Mononuclear cell (primary cell): ENCODE results near the gene TNFSF12. TPM values are rescaled to one million over a fixed set of nuclear protein-coding genes. Genes with fewer than 3 reads are reported as not detected.

Experiments
- H3K27me3 ChIP-seq: 2 replicates; pipeline ENCODE4 v1.6.0; 2011; ENCODE audit warnings: low read length, control low read depth; ENCODE audit not compliant: insufficient read depth
- H3K4me1 ChIP-seq: 2 replicates; pipeline ENCODE4 v1.5.1; 2011; ENCODE audit warnings: mild to moderate bottlenecking, low read length, control low read depth; ENCODE audit not compliant: insufficient read depth
- H3K4me3 ChIP-seq: 2 replicates; pipeline ENCODE4 v1.5.1; 2011; ENCODE audit warnings: mild to moderate bottlenecking, low read length, moderate library complexity
- H3K9me3 ChIP-seq: 2 replicates; pipeline ENCODE4 v1.5.1; 2011; ENCODE audit warnings: low read depth, mild to moderate bottlenecking, control low read depth, low read length
- total RNA-seq: library from RNA; depleted of rRNA; stranded (reverse); fragments of >200 nt; gene quantifications from one replicate; pipeline ENCODE4 v1.2.3, GENCODE V29; 2012

Gene TNFSF12
- total RNA-seq, 1 donor = 14.4 TPM

DNA sequence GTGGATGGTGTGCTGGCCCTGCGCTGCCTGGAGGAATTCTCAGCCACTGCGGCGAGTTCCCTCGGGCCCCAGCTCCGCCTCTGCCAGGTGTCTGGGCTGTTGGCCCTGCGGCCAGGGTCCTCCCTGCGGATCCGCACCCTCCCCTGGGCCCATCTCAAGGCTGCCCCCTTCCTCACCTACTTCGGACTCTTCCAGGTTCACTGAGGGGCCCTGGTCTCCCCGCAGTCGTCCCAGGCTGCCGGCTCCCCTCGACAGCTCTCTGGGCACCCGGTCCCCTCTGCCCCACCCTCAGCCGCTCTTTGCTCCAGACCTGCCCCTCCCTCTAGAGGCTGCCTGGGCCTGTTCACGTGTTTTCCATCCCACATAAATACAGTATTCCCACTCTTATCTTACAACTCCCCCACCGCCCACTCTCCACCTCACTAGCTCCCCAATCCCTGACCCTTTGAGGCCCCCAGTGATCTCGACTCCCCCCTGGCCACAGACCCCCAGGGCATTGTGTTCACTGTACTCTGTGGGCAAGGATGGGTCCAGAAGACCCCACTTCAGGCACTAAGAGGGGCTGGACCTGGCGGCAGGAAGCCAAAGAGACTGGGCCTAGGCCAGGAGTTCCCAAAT, 8.4 kb downstream of the TNFSF12 start:
- Histone ChIP-seq H3K4me3 (no peak overlapping the region), H3K9me3 (no peaks in the 10 kb centered on the region), H3K27me3 (no peaks in the 10 kb centered on the region), H3K4me1 (peaks cover 83% of the 10 kb centered on the region)

DNA sequence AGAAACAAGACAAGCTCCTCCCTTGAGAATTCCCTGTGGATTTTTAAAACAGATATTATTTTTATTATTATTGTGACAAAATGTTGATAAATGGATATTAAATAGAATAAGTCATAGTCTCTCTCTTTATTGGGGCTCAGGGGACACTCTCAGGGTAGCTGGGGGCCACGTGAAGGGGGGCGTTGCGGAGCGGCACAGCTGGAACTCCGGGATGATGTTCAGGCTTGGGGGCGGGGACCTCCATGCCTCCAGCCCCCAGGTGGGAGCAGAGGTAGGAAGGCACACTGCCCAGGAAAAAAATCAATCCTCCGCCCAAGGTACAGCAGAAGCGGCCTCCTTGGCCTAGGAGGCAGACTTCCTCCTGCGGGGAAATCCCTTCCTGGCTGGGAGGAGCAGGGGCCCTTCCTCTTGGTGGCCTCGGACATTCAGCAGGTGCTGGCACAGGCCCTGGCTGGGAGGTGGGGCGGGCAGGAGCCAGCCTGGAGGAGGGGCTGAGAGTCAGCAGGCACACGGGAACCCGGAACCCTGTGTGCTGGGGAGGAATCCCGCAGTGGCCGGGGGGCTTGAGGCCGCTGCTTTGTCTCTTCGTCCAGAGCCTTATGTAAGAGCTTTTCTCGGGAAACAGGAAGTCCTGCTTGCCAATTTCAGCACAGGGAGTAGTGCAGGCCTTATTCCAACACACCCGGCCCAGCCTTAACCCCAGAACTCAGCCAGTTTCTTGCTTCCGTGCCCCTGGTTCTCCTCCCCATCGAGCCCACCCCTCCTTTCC, 9.1 kb downstream of the TNFSF12 start:
- peaks cover 84% of the 10 kb centered on the region for H3K4me1 ChIP-seq

DNA sequence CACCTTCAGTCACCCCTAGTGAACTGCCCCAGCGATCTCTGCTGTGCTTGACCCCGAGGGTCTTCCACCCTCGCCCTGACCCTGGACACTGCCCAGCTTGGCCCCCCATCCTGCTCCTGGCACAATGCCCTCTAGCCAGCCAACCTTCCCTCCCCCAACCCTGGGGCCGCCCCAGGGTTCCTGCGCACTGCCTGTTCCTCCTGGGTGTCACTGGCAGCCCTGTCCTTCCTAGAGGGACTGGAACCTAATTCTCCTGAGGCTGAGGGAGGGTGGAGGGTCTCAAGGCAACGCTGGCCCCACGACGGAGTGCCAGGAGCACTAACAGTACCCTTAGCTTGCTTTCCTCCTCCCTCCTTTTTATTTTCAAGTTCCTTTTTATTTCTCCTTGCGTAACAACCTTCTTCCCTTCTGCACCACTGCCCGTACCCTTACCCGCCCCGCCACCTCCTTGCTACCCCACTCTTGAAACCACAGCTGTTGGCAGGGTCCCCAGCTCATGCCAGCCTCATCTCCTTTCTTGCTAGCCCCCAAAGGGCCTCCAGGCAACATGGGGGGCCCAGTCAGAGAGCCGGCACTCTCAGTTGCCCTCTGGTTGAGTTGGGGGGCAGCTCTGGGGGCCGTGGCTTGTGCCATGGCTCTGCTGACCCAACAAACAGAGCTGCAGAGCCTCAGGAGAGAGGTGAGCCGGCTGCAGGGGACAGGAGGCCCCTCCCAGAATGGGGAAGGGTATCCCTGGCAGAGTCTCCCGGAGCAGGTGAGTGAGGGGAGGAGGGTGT, 9.9 kb downstream of the TNFSF12 start, which contains the start of gene TNFSF13:
TNFSF13 (plus strand) TSS at position 207 of the 776 bp plus-strand sequence; CDS start at position 497, 290 bp downstream.
- Histone ChIP-seq H3K27me3 (no peaks in the 10 kb centered on the region), H3K4me3 (peak within 1 kb of the TSS; percentile 59), H3K4me1 (peaks cover 83% of the 10 kb centered on the region), H3K9me3 (no peaks in the 10 kb centered on the region)

More for the DNA sequence above, 9.1 kb downstream of the TNFSF12 start:
- no peaks in the 10 kb centered on the region for H3K27me3 ChIP-seq
- H3K9me3 ChIP-seq = no peaks in the 10 kb centered on the region
- peak overlapping the region; percentile 59 for H3K4me3 ChIP-seq

DNA sequence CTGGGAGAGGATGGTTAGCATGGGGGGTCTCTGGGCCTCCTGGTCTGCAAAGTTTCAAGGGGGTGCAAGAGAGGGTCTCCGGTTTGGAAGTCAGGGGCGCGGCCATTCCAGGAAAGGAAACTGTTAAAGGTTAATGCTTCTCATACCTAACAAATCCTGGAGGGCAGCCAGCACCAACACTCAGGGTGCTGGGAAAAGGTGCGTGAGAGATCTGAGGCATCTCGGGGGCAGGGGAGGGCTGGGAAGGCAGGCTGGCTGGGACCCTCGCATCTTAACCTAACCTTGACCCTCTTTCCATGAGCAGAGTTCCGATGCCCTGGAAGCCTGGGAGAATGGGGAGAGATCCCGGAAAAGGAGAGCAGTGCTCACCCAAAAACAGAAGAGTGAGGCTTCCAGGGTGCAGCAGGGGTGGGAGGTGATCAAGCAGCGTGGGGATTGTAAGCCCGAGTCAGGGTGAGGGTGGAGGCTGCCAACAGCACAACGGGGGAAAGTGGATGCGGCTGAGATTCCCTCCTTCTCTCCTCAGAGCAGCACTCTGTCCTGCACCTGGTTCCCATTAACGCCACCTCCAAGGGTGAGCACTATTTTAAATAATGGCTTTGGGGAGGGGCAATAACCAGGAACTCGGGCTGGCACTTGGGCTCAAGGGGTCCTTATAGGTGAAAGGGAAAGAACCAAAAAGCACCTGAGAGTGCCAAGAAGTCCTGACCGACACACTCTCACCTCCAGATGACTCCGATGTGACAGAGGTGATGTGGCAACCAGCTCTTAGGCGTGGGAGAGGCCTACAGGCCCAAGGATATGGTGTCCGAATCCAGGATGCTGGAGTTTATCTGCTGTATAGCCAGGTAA, 10.7 kb downstream of the TNFSF12 start:
- H3K4me3 ChIP-seq = peak overlapping the region; percentile 59
- no peaks in the 10 kb centered on the region for H3K9me3 ChIP-seq
- peaks cover 75% of the 10 kb centered on the region for H3K4me1 ChIP-seq
- H3K27me3 ChIP-seq = no peaks in the 10 kb centered on the region

DNA sequence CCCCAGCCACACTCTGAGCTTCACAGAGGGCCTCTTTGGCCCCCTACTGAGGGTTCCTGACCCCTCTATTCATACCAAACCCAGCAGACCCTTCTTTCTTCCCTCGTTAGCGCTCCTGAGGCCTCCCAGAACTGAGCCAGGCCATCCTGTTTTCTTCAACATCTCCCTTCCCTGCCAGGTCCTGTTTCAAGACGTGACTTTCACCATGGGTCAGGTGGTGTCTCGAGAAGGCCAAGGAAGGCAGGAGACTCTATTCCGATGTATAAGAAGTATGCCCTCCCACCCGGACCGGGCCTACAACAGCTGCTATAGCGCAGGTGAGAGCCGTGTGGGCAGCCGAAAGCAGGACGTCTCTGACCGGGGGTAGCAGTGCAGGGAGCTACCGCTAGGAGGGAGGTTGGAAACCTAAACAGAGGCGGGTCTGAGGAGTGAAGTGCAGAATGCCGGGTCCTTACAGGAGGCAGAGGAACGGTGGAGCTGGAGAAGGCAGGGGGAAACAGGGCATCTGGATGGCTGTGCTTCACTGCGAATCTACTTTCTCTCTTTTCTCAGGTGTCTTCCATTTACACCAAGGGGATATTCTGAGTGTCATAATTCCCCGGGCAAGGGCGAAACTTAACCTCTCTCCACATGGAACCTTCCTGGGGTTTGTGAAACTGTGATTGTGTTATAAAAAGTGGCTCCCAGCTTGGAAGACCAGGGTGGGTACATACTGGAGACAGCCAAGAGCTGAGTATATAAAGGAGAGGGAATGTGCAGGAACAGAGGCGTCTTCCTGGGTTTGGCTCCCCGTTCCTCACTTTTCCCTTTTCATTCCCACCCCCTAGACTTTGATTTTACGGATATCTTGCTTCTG, 11.5 kb downstream of the TNFSF12 start:
- H3K4me1 ChIP-seq = peaks cover 67% of the 10 kb centered on the region
- no peaks in the 10 kb centered on the region for H3K9me3 ChIP-seq
- peak overlapping the region; percentile 59 for H3K4me3 ChIP-seq
- no peaks in the 10 kb centered on the region for H3K27me3 ChIP-seq

DNA sequence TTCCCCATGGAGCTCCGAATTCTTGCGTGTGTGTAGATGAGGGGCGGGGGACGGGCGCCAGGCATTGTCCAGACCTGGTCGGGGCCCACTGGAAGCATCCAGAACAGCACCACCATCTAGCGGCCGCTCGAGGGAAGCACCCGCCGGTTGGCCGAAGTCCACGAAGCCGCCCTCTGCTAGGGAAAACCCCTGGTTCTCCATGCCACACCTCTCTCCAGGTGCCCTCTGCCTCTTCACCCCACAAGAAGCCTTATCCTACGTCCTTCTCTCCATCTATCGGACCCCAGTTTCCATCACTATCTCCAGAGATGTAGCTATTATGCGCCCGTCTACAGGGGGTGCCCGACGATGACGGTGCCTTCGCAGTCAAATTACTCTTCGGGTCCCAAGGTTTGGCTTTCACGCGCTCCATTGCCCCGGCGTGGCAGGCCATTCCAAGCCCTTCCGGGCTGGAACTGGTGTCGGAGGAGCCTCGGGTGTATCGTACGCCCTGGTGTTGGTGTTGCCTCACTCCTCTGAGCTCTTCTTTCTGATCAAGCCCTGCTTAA, 12.2 kb downstream of the TNFSF12 start:
- peak overlapping the region; percentile 59 for H3K4me3 ChIP-seq
- peaks cover 63% of the 10 kb centered on the region for H3K4me1 ChIP-seq
- H3K27me3 ChIP-seq = no peaks in the 10 kb centered on the region
- no peaks in the 10 kb centered on the region for H3K9me3 ChIP-seq

DNA sequence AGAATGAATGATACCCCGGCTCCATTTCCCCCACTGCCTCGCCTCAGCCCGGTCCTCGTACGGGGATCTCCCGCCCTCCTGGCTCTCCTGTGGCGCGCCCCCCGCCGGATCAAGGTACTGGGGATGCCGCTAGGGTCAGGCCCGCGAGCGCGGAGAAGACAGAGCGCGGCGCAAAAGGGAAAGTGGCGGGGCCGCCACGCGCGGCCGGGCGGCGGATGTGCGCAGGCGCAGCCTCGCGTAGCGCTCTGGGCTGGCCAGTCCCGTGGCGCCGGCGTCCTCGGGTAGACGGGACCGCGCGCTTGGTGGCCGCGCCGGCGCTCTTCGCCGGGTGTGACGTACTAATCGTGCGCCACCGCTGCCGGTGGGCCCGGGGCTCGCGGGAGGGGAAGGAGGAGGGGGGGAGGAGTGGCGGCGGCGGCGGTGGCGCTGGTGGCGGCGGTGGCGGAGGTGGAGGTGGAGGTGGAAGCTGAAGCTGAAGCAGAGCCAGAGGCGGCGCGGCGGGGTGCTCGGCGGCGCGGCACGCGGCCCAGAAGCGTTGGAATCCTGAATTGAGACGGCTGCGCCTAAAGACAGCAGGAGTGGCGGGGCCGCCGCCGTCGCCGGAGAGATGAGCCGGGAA, 12.8 kb downstream of the TNFSF12 start, which contains the start of gene SENP3:
SENP3 (plus strand) TSS at position 331 of the 619 bp plus-strand sequence. CDS start 1,158 bp downstream, outside the sequence.
- Histone ChIP-seq H3K4me3 (peak within 1 kb of the TSS; percentile 59), H3K4me1 (peaks cover 60% of the 10 kb centered on the region)

DNA sequence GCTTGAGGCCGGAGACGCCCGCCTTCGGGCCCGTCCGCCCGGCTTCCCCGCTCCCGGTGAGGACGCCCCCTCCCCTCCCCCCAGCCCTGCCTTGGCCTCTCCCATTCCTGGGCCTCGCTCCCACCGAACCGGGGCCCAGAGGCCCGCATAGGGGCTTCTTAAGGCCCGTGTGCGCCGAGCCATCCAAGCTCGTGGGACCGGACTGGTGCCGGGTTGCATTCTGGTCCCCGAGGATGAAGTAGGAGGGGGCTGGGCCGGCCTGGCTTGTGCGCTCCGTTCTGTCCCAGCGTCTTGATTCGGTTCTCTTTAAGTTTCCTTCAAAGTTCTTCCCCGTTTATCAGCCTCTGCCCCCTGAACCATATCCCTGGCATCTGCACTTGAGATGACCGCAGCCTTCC, 13.3 kb downstream of the TNFSF12 start:
- Histone ChIP-seq H3K27me3 (no peaks in the 10 kb centered on the region), H3K4me3 (peak overlapping the region; percentile 52), H3K9me3 (no peaks in the 10 kb centered on the region), H3K4me1 (peaks cover 55% of the 10 kb centered on the region)

More for the DNA sequence above, 12.8 kb downstream of the TNFSF12 start, which contains the start of gene SENP3:
- no peaks in the 10 kb centered on the region for H3K27me3 ChIP-seq
- no peaks in the 10 kb centered on the region for H3K9me3 ChIP-seq

DNA sequence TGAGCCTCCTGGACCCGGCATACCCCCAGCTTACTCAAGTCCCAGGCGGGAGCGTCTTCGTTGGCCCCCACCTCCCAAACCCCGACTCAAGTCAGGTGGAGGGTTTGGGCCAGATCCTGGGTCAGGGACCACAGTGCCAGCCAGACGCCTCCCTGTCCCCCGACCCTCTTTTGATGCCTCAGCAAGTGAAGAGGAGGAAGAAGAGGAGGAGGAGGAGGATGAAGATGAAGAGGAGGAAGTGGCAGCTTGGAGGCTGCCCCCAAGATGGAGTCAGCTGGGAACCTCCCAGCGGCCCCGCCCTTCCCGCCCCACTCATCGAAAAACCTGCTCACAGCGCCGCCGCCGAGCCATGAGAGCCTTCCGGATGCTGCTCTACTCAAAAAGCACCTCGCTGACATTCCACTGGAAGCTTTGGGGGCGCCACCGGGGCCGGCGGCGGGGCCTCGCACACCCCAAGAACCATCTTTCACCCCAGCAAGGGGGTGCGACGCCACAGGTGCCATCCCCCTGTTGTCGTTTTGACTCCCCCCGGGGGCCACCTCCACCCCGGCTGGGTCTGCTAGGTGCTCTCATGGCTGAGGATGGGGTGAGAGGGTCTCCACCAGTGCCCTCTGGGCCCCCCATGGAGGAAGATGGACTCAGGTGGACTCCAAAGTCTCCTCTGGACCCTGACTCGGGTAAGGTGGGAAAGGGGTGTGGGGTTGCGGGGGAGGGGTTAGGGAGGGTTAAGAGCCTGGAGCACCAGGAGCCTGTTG, 14.4 kb downstream of the TNFSF12 start:
- H3K4me1 ChIP-seq = peaks cover 44% of the 10 kb centered on the region
- no peaks in the 10 kb centered on the region for H3K27me3 ChIP-seq
- no peaks in the 10 kb centered on the region for H3K9me3 ChIP-seq
- H3K4me3 ChIP-seq = no peak overlapping the region

DNA sequence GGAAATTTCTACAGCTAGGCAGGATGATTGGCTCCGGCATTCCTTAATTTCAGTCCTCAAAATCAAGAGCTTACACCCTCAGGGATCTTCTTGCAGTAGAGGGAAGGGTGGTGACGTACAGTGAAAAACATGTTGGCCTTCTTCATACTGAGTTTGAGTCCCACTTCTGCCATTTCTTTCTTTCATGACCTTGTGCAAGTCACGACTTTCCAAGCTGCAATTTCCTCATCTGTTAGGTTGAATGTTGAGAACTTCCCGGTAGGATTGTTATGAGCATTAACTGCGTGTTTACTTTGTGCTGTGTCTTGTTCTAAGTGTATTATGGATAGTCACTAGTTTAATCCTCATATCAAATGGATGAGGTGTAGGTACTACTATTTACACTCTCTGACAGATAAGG, 20.7 kb downstream of the TNFSF12 start:
- no peaks in the 10 kb centered on the region for H3K9me3 ChIP-seq
- H3K4me1 ChIP-seq = peaks cover 18% of the 10 kb centered on the region
- H3K27me3 ChIP-seq = no peaks in the 10 kb centered on the region
- no peak overlapping the region for H3K4me3 ChIP-seq

DNA sequence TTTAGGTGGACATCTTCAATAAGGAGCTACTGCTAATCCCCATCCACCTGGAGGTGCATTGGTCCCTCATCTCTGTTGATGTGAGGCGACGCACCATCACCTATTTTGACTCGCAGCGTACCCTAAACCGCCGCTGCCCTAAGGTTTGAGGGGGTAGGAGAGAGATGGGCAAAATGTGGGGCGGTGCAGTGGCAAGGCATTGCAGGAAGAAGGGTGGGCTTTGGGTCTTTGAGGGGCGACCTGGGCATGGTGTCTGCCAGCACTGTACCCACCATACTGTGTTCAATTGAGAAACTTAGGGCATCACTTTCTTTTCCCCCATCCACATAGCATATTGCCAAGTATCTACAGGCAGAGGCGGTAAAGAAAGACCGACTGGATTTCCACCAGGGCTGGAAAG, 21.5 kb downstream of the TNFSF12 start:
- Histone ChIP-seq H3K9me3 (no peaks in the 10 kb centered on the region), H3K4me1 (peaks cover 26% of the 10 kb centered on the region), H3K27me3 (no peaks in the 10 kb centered on the region), H3K4me3 (no peak overlapping the region)

DNA sequence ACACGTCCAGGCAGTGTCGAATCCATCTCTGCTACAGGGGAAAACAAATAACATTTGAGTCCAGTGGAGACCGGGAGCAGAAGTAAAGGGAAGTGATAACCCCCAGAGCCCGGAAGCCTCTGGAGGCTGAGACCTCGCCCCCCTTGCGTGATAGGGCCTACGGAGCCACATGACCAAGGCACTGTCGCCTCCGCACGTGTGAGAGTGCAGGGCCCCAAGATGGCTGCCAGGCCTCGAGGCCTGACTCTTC, 23.4 kb downstream of the TNFSF12 start:
- Histone ChIP-seq H3K4me3 (peak overlapping the region; percentile 62), H3K4me1 (peaks cover 45% of the 10 kb centered on the region), H3K9me3 (no peaks in the 10 kb centered on the region), H3K27me3 (no peaks in the 10 kb centered on the region)
